PFSK-1 (cell line): ENCODE results near the gene STPG2.

Experiments
- FOXP2 ChIP-seq: optimal IDR thresholded peaks from 2 replicates; pipeline ENCODE3; 2011; ENCODE audit warnings: borderline replicate concordance, control low read depth, inconsistent platforms; ENCODE audit not compliant: insufficient read depth; ENCODE audit errors: extremely low read length, extremely low read depth
- POLR2AphosphoS5 ChIP-seq: IDR thresholded peaks from 2 replicates; pipeline ENCODE4 v1.6.1; 2012; ENCODE audit warnings: low read depth, mild to moderate bottlenecking, control low read depth, low read length, moderate library complexity
- SIN3A ChIP-seq: IDR thresholded peaks from 2 replicates; pipeline ENCODE4 v1.6.1; 2012; ENCODE audit warnings: mild to moderate bottlenecking, low read length, moderate library complexity, borderline replicate concordance; ENCODE audit not compliant: insufficient read depth
- TAF1 ChIP-seq: IDR thresholded peaks from 2 replicates; pipeline ENCODE4 v1.6.1; 2012; ENCODE audit warnings: low read length, control low read depth, borderline replicate concordance; ENCODE audit not compliant: insufficient read depth
- TF ChIP-seq, protein P1 (sequence below), 2 experiments: IDR thresholded peaks; 2 replicates each; pipeline versions ENCODE4 v1.6.1 to v1.8.0; 2011 to 2012; ENCODE audit warnings: low read depth in 2 of 2, low read length in 2 of 2, control low read depth in 1 of 2, inconsistent platforms in 1 of 2, mild to moderate bottlenecking in 1 of 2, moderate library complexity in 1 of 2; ENCODE audit not compliant: insufficient read depth in 1 of 2

DNA sequence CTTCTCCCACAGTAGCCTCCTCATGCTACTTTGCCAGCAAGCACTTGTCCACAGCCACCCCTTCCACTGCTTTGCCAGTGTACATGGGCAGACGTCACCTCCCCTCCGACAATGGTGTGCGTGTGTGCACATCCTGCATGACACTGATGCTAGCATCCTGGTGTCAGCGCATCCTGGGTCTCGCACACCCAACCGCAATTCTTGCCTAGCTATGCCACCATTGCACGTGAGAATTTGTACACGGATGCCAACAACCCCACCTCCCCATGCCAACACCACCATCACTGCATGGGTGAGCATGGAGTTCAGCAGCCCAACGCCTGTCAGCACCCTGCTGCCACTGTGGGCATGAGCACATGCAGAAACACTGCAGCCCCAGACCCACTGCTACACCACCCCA is 550.0 kb downstream of the STPG2 start:
- no peak for TF ChIP-seq POLR2AphosphoS5
- no peak for TF ChIP-seq TAF1
- TF ChIP-seq SIN3A, result no peak
- no peak for TF ChIP-seq FOXP2
- TF ChIP-seq, protein P1, sequence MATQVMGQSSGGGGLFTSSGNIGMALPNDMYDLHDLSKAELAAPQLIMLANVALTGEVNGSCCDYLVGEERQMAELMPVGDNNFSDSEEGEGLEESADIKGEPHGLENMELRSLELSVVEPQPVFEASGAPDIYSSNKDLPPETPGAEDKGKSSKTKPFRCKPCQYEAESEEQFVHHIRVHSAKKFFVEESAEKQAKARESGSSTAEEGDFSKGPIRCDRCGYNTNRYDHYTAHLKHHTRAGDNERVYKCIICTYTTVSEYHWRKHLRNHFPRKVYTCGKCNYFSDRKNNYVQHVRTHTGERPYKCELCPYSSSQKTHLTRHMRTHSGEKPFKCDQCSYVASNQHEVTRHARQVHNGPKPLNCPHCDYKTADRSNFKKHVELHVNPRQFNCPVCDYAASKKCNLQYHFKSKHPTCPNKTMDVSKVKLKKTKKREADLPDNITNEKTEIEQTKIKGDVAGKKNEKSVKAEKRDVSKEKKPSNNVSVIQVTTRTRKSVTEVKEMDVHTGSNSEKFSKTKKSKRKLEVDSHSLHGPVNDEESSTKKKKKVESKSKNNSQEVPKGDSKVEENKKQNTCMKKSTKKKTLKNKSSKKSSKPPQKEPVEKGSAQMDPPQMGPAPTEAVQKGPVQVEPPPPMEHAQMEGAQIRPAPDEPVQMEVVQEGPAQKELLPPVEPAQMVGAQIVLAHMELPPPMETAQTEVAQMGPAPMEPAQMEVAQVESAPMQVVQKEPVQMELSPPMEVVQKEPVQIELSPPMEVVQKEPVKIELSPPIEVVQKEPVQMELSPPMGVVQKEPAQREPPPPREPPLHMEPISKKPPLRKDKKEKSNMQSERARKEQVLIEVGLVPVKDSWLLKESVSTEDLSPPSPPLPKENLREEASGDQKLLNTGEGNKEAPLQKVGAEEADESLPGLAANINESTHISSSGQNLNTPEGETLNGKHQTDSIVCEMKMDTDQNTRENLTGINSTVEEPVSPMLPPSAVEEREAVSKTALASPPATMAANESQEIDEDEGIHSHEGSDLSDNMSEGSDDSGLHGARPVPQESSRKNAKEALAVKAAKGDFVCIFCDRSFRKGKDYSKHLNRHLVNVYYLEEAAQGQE (IDR thresholded peaks at IDR 0.05; ENCODE audit: insufficient read depth in 1 of 2, low read depth in 2 of 2, low read length in 2 of 2), result no peak
